CD4-positive, alpha-beta T cell treated with Interleukin-6 for 4 hours (primary cell): ENCODE results near the gene SIMC1.

Experiments used
- DNase-seq: peaks from one replicate; pipeline ENCODE4 v3.0.0-alpha.2; 2020; ENCODE audit warnings: mixed read lengths

SIMC1 gene

GRCh38 chr5:176389135-176390123 lies 151.2 kb downstream of the SIMC1 start:
- no peak for DNase-seq

GRCh38 chr5:176391479-176391878 lies 153.3 kb downstream of the SIMC1 start:
- DNase-seq, result no peak

- DNase-seq, result no peak
These were observed 153.8 kb downstream of the SIMC1 start for GRCh38 chr5:176391999-176392398.

- no peak for DNase-seq
These were observed 154.3 kb downstream of the SIMC1 start for GRCh38 chr5:176392526-176392925.

GRCh38 chr5:176394096-176394495 lies 155.9 kb downstream of the SIMC1 start:
- DNase-seq, result no peak

- no peak for DNase-seq
These were observed 156.9 kb downstream of the SIMC1 start for GRCh38 chr5:176394881-176395675.
